Measurements from ENCODE around the gene IL6.

- TF ChIP-seq TAF1 (IDR thresholded peaks at IDR 0.05; ENCODE audit: borderline replicate concordance, low read depth, low read length) (no peak), POLR2AphosphoS5 (IDR thresholded peaks at IDR 0.05; ENCODE audit: low read depth, low read length) (no peak)
Observed at GRCh38 chr7:22724861-22725260, 2.1 kb upstream of the IL6 start.
